SKM-1 treated with dmso at 0.1 percent for 144 hours (cell line): ENCODE data around the gene CLK2.
"Not testable (repeated sequence)": the region's sequence is repeated elsewhere in the genome, so short reads cannot be mapped to it uniquely, and the experiment has no call there.

Source experiments
- DNase-seq: peaks from one replicate; lab custom pipeline; 2025; ENCODE audit not compliant: unreplicated experiment; lab: John Stamatoyannopoulos, UW

CLK2 gene

DNA sequence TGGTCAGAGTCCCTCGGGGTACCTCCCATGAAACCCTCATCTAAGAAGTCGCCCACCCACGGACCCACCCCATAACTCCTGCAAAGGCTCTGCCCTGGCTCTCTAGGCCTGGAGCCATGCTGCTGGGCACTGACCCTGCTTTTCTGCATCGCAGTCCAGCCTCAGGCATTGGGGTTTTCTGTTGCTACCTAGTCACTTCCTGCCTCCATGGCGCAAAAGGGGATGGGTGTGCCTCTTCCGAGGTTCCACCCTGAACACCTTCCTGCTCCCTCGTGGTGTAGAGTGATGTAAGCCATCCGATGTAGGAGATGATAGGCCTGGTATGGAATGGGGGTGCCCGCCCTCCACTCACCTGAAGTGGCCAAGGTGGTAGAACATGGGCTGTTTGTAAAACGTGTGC, 58.6 kb downstream of the CLK2 start:
- not testable (repeated sequence) for DNase-seq
